T-helper 2 cell treated with Interferon-gamma antibody and Interleukin-4, amounts not matched to agents 5 μg/mL and 100 μg/mL, for 36 hours (primary cell): ENCODE measurements around the gene ATP9B.

Experiments used
- DNase-seq: peaks from one replicate; pipeline ENCODE4 v3.0.0; 2021; ENCODE audit warnings: low spot score
- H3K27ac Mint-ChIP-seq: one replicate; pipeline ENCODE4 v1.8.0; 2021; ENCODE audit warnings: mild to moderate bottlenecking, mixed read lengths
- H3K27me3 Mint-ChIP-seq: one replicate; pipeline ENCODE4 v1.8.0; 2021; ENCODE audit warnings: low read depth, mixed read lengths
- H3K36me3 Mint-ChIP-seq: one replicate; pipeline ENCODE4 v1.8.0; 2021; ENCODE audit warnings: low read depth, mixed read lengths
- H3K4me1 Mint-ChIP-seq: one replicate; pipeline ENCODE4 v1.8.0; 2021; ENCODE audit warnings: low read depth, mixed read lengths
- H3K4me3 Mint-ChIP-seq: one replicate; pipeline ENCODE4 v1.8.0; 2022; ENCODE audit warnings: mild to moderate bottlenecking, moderate library complexity, mixed read lengths
- H3K9me3 Mint-ChIP-seq: one replicate; pipeline ENCODE4 v1.8.0; 2021; ENCODE audit warnings: mixed read lengths

Gene ATP9B

DNA sequence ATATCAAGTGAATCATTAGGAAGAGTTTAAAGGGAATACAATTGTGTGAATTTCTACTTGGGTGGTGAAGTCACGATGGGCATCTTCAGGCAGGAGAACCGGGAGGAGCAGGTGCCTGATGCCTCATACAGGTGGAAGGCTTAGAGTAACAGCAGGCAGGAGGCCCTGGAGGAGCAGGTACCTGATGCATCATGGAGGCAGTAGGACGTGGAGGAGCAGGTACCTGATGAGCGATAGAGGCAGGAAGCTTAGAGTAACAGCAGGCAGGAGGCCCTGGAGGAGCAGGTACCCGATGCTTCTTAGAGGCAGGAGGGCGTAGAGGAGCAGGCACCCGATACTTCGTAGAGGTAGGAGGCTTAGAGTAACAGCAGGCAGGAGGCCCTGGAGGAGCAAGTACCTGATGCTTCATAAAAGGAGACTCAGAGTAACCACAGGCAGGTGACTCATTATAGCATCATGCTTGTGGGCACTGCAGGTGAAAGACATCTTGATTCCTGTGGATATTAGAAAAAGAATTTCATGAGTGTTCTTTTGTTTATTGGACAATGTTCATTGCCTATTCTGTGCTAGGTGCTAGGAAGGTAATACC lies 133.9 kb downstream of the ATP9B start:
- no peaks in the 10 kb centered on the region for H3K27me3 Mint-ChIP-seq
- DNase-seq = peak; percentile 12
- H3K4me3 Mint-ChIP-seq = no peak overlapping the region
- H3K4me1 Mint-ChIP-seq = peaks cover 9% of the 10 kb centered on the region
- peaks cover 3% of the 10 kb centered on the region for H3K36me3 Mint-ChIP-seq
- H3K27ac Mint-ChIP-seq = no peak overlapping the region
- H3K9me3 Mint-ChIP-seq = peaks cover 5% of the 10 kb centered on the region

DNA sequence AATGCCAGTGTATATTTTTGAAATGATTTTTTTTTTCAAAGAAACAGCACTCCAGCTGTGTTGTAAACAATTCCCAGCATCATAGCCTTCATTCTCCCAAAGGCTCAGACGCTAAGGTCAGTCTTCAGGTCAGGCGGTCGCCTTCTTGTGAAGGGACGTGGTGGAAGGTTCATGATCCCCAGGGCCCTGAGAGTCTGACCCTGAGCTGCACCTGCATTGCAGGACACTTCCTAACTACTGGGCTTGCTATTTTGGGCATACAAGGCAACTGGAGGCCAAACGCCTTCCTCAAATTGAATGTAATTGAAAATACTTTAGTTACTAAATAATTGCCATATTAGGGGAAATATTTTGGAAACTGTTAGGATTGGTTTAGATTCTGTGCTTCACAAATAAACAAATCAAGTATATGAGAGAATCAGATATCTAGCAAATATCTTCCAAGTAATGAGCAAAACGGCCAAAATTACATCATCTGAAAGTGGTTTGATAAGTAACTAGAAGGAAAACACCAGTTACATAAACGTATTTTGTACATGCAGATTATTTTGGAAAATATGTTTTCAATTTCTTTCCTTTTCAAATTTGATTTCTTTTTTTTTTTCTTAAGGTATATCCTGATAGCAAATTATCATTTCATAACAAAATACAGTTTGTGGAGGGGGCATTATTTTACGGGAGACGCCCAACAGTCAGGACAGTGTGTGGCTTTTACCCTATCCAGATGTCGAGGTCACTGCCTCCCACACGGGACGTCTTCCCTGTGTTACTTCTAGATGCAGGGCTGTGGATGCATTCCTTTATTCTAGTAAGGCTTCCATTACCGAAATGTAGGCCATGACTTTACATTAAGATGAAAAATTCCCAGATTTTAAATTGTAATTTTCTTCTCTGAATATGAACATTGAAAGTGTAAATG lies 136.0 kb downstream of the ATP9B start:
- H3K9me3 Mint-ChIP-seq = peaks cover 4% of the 10 kb centered on the region
- H3K4me3 Mint-ChIP-seq = no peak overlapping the region
- peaks cover 9% of the 10 kb centered on the region for H3K4me1 Mint-ChIP-seq
- no peaks in the 10 kb centered on the region for H3K27me3 Mint-ChIP-seq
- no peak for DNase-seq
- H3K27ac Mint-ChIP-seq = no peak overlapping the region
- H3K36me3 Mint-ChIP-seq = peaks cover 3% of the 10 kb centered on the region

- H3K36me3 Mint-ChIP-seq = peaks cover 3% of the 10 kb centered on the region
- no peaks in the 10 kb centered on the region for H3K27me3 Mint-ChIP-seq
- H3K4me3 Mint-ChIP-seq = no peak overlapping the region
- no peaks in the 10 kb centered on the region for H3K9me3 Mint-ChIP-seq
- H3K27ac Mint-ChIP-seq = no peak overlapping the region
- H3K4me1 Mint-ChIP-seq = peaks cover 9% of the 10 kb centered on the region
- no peak for DNase-seq
Observed at GRCh38 chr18:79206444-79206843, 137.2 kb downstream of the ATP9B start.

GRCh38 chr18:79208906-79209305 lies 139.7 kb downstream of the ATP9B start:
- no peak for DNase-seq
- H3K4me1 Mint-ChIP-seq = no peaks in the 10 kb centered on the region
- H3K9me3 Mint-ChIP-seq = no peaks in the 10 kb centered on the region
- no peak overlapping the region for H3K4me3 Mint-ChIP-seq
- peaks cover 3% of the 10 kb centered on the region for H3K36me3 Mint-ChIP-seq
- no peak overlapping the region for H3K27ac Mint-ChIP-seq
- H3K27me3 Mint-ChIP-seq = no peaks in the 10 kb centered on the region

DNA sequence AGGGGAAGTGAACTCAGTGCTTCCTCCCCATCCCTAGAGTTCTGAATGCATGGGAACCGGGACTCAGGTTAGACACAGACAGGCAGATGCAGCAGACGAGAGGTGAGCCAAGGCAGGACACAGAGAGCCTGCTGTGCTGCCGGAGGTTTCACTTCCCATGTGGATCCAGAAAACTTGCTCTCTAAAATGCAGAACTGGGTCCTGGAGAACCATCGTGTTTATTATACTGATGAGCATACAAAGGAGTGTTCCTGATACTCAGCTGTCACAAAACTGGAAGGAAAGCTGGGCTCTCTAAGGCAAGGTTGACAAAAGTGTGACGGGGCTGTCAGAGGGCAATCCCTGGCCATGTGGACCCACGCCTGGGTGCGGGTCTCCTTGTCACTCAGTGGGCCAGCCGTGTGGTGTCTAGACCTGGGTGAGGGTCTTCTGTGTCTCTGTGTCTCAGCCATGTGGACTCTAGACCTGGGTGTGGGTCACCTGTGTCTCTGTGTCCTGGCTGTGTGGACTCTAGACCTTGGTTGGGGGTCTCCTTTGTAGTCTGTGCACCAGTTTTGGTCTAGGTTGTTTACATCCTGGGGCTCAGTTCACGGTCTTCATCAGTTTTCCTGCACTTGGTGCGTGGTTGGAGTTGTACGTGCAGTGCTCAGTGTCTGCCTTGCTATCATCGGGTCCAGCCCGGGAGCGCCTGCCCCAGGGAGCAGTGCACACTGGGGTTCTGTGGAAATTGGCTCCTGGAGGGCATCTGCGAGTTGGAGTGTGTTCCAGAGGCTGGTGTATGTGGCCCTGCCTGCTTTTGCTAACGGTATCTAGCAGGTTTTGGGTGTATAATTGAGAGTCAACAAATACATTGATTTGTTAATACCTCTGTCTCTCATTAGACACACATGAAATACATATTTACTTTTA lies 141.1 kb downstream of the ATP9B start:
- no peaks in the 10 kb centered on the region for H3K9me3 Mint-ChIP-seq
- no peaks in the 10 kb centered on the region for H3K4me1 Mint-ChIP-seq
- H3K4me3 Mint-ChIP-seq = no peak overlapping the region
- H3K27me3 Mint-ChIP-seq = no peaks in the 10 kb centered on the region
- H3K36me3 Mint-ChIP-seq = peaks cover 3% of the 10 kb centered on the region
- DNase-seq = no peak
- no peak overlapping the region for H3K27ac Mint-ChIP-seq

DNA sequence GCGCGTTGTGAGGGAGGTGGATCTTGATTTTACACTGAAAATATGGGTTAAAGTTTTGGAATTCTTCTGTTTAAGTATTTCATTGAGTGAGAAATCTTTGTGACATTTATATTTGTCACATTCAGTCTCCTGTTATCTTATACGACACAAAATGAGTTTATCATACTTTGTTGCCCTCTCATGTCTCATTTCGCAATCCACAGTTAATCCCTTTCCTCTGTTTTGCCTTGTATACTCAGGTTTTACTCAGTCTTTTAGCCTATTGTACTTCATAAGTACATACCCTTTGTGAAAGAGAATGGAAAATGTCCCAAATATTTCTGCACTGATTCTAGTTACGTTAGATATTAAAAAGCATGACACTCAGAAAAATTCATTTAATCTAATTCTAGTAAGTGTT lies 142.7 kb downstream of the ATP9B start:
- Mint-ChIP-seq H3K4me3 (no peak overlapping the region), H3K36me3 (peaks cover 3% of the 10 kb centered on the region), H3K4me1 (no peaks in the 10 kb centered on the region), H3K27ac (no peak overlapping the region), H3K9me3 (no peaks in the 10 kb centered on the region), H3K27me3 (no peaks in the 10 kb centered on the region)
- no peak for DNase-seq

- H3K27ac Mint-ChIP-seq = no peak overlapping the region
- no peaks in the 10 kb centered on the region for H3K4me1 Mint-ChIP-seq
- H3K36me3 Mint-ChIP-seq = no peaks in the 10 kb centered on the region
- no peak for DNase-seq
- no peaks in the 10 kb centered on the region for H3K9me3 Mint-ChIP-seq
- H3K27me3 Mint-ChIP-seq = no peaks in the 10 kb centered on the region
- no peak overlapping the region for H3K4me3 Mint-ChIP-seq
Observed at GRCh38 chr18:79214056-79214455, 144.9 kb downstream of the ATP9B start.

DNA sequence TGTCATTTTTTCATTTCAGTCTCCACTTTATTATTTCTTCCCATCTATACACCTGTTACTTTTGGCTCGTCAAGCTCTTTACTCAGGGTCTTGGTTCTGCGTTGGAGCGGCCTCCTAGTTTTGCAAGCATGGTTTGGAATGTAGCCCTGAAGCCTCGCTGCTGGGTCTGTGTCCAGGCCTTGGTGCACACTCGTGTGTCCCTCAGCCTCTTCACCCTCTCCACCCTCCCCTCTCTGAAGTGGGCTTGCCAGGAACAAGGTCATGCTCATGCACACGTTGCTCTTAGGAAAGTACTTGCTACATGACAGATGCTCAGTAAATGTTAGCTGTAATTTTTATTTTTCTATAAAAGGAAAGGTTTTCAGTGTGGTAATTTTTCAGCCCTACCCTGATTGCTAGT lies 147.0 kb downstream of the ATP9B start:
- no peaks in the 10 kb centered on the region for H3K4me1 Mint-ChIP-seq
- no peak overlapping the region for H3K4me3 Mint-ChIP-seq
- H3K27me3 Mint-ChIP-seq = no peaks in the 10 kb centered on the region
- no peaks in the 10 kb centered on the region for H3K9me3 Mint-ChIP-seq
- no peak overlapping the region for H3K27ac Mint-ChIP-seq
- DNase-seq = no peak
- no peaks in the 10 kb centered on the region for H3K36me3 Mint-ChIP-seq

- H3K27ac Mint-ChIP-seq = no peak overlapping the region
- DNase-seq = no peak
- H3K36me3 Mint-ChIP-seq = no peaks in the 10 kb centered on the region
Observed at GRCh38 chr18:79217979-79218604, 148.9 kb downstream of the ATP9B start.

GRCh38 chr18:79218605-79219190 lies 149.5 kb downstream of the ATP9B start:
- DNase-seq = no peak
- H3K9me3 Mint-ChIP-seq = no peaks in the 10 kb centered on the region
- no peaks in the 10 kb centered on the region for H3K4me1 Mint-ChIP-seq
- no peaks in the 10 kb centered on the region for H3K27me3 Mint-ChIP-seq
- H3K36me3 Mint-ChIP-seq = no peaks in the 10 kb centered on the region
- H3K27ac Mint-ChIP-seq = no peak overlapping the region
- H3K4me3 Mint-ChIP-seq = no peak overlapping the region

More at GRCh38 chr18:79217979-79218604, 148.9 kb downstream of the ATP9B start:
- H3K9me3 Mint-ChIP-seq = no peaks in the 10 kb centered on the region
- H3K4me1 Mint-ChIP-seq = no peaks in the 10 kb centered on the region
- no peaks in the 10 kb centered on the region for H3K27me3 Mint-ChIP-seq
- H3K4me3 Mint-ChIP-seq = no peak overlapping the region

DNA sequence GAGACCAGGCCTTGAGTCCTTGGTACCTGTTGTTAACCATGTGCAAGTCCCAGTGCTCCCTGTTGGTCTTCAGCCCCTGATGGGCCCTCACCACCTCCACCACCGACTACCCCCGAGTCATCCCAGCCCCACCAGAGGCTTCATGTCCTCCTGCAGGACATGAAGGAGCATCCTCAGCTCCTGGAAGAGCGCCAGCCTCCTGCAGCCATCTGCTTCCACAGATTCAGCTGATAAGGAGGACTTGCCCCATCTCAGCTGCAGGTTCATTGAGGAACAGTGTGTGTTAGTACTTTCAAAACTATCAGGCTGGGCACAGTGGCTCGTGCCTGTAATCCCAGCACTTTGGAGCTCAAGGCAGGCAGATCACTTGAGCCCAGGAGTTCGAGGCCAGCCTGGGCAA lies 151.9 kb downstream of the ATP9B start:
- H3K9me3 Mint-ChIP-seq = no peaks in the 10 kb centered on the region
- H3K36me3 Mint-ChIP-seq = no peaks in the 10 kb centered on the region
- H3K4me3 Mint-ChIP-seq = no peak overlapping the region
- H3K27me3 Mint-ChIP-seq = no peaks in the 10 kb centered on the region
- H3K4me1 Mint-ChIP-seq = no peaks in the 10 kb centered on the region
- no peak overlapping the region for H3K27ac Mint-ChIP-seq
- DNase-seq = no peak

DNA sequence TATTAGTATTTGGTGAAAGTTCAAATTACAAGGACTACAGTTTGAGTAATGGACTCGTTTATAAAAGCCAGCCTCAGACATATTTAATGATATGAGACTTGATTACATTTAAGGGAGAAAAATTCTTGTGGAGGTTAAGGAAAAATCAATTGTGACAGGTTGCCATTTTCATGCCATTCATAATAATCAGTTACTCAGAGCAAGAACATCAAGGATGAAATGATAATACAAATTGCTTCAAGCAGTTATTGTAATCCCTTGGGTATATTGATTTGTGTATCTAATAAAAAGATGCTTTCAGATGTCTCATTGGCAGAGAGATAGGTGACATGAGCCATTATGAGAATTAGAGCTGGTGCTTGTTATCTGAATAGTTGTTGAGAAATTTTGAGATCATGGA lies 153.6 kb downstream of the ATP9B start:
- Mint-ChIP-seq H3K27ac (no peak overlapping the region), H3K4me3 (no peak overlapping the region), H3K36me3 (no peaks in the 10 kb centered on the region), H3K27me3 (no peaks in the 10 kb centered on the region), H3K9me3 (no peaks in the 10 kb centered on the region), H3K4me1 (no peaks in the 10 kb centered on the region)
- DNase-seq = no peak

DNA sequence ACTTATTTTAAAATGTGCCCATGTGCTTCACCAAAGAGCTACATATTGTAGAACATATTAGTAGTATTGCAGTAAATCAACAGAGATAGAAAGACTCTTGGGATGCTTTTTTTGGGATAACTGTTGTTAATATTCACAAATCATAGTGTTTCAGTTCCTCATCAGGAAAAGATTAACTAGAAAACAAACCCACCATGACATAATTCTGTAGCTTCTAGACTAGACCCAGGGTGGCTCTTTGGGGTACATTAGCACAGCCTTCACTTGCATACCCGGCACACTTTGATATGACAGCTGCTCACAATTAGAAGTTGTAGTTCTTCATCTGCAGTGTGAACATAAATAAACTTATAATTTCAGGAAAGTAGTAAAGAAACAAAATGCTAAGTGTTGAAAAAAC lies 154.2 kb downstream of the ATP9B start:
- Mint-ChIP-seq H3K4me1 (no peaks in the 10 kb centered on the region), H3K9me3 (no peaks in the 10 kb centered on the region), H3K36me3 (no peaks in the 10 kb centered on the region), H3K4me3 (no peak overlapping the region), H3K27ac (no peak overlapping the region), H3K27me3 (no peaks in the 10 kb centered on the region)
- no peak for DNase-seq
